Ishikawa (cell line): ENCODE results near the gene COL21A1.

ENCODE experiments used
- CEBPB ChIP-seq: IDR thresholded peaks from 2 replicates; pipeline ENCODE4 v1.6.1; 2012
- EP300 ChIP-seq: IDR thresholded peaks from 2 replicates; pipeline ENCODE4 v1.6.1; 2012; ENCODE audit warnings: borderline replicate concordance
- MAX ChIP-seq: IDR thresholded peaks from 2 replicates; pipeline ENCODE4 v1.6.1; 2012
- TAF1 ChIP-seq: IDR thresholded peaks from 2 replicates; pipeline ENCODE4 v1.6.1; 2012; ENCODE audit warnings: low read depth, mild to moderate bottlenecking
- TEAD4 ChIP-seq: IDR thresholded peaks from 2 replicates; pipeline ENCODE4 v1.6.1; 2012
- YY1 ChIP-seq: IDR thresholded peaks from 2 replicates; pipeline ENCODE4 v1.6.1; 2012; ENCODE audit warnings: low read depth
- ZBTB7A ChIP-seq: IDR thresholded peaks from 2 replicates; pipeline ENCODE4 v1.6.1; 2012; ENCODE audit warnings: low read depth

- TF ChIP-seq EP300 = no peak
- TF ChIP-seq MAX = no peak
- TF ChIP-seq ZBTB7A = no peak
- TF ChIP-seq CEBPB = no peak
- no peak for TF ChIP-seq TAF1
- no peak for TF ChIP-seq YY1
- no peak for TF ChIP-seq TEAD4
Measured at GRCh38 chr6:56146086-56146485, 101.3 kb downstream of the COL21A1 start.
